Loucy (cell line): ENCODE measurements around the gene TMCC2.

Experiments
- H2AFZ ChIP-seq: fragments of 200-600 bp; sonication (generic); 2 replicates; pipeline ENCODE4 v1.6.0; 2016; ENCODE audit warnings: antibody characterized with exemption, mild to moderate bottlenecking, low read length, moderate library complexity
- H3F3A ChIP-seq: fragments of 200-600 bp; 2 replicates; pipeline ENCODE4 v1.6.0; 2016; ENCODE audit warnings: antibody characterized with exemption, low read depth, mild to moderate bottlenecking
- H3K27me3 ChIP-seq: fragments of 200-600 bp; sonication (generic); 2 replicates; pipeline ENCODE4 v1.6.1; 2014; ENCODE audit warnings: low read length, mild to moderate bottlenecking; ENCODE audit not compliant: insufficient read depth, poor library complexity, severe bottlenecking
- H3K36me3 ChIP-seq: fragments of 200-600 bp; sonication (generic); 2 replicates; pipeline ENCODE4 v1.6.1; 2016; ENCODE audit warnings: low read length; ENCODE audit not compliant: insufficient read depth
- H3K4me1 ChIP-seq: fragments of 200-600 bp; sonication (generic); 2 replicates; pipeline ENCODE4 v1.5.1; 2014; ENCODE audit warnings: low read length, mild to moderate bottlenecking; ENCODE audit not compliant: insufficient read depth, poor library complexity, severe bottlenecking
- H3K4me2 ChIP-seq: fragments of 200-600 bp; sonication (generic); 2 replicates; pipeline ENCODE4 v1.6.0; 2014; ENCODE audit warnings: antibody characterized with exemption, low read length, low read depth, mild to moderate bottlenecking; ENCODE audit not compliant: poor library complexity, severe bottlenecking
- H3K4me3 ChIP-seq: fragments of 200-600 bp; sonication (generic); 2 replicates; pipeline ENCODE4 v1.5.1; 2014; ENCODE audit warnings: low read length, mild to moderate bottlenecking, mixed read lengths; ENCODE audit not compliant: poor library complexity, severe bottlenecking
- H3K79me2 ChIP-seq: fragments of 200-600 bp; sonication (generic); 2 replicates; pipeline ENCODE4 v1.6.1; 2014; ENCODE audit warnings: low read length; ENCODE audit not compliant: insufficient read depth
- H3K9ac ChIP-seq: fragments of 200-600 bp; sonication (generic); 2 replicates; pipeline ENCODE4 v1.6.0; 2014; ENCODE audit warnings: mild to moderate bottlenecking, low read depth, low read length, moderate library complexity; ENCODE audit not compliant: poor library complexity, severe bottlenecking
- H3K9me2 ChIP-seq: fragments of 200-600 bp; sonication (generic); replicated peaks from 2 replicates; pipeline ENCODE4 v1.6.1; 2016; ENCODE audit warnings: low read depth, low read length, mixed read lengths
- H3K9me3 ChIP-seq: fragments of 200-600 bp; sonication (generic); 2 replicates; pipeline ENCODE4 v1.6.1; 2014; ENCODE audit warnings: mild to moderate bottlenecking, antibody characterized with exemption, low read length, low read depth; ENCODE audit not compliant: insufficient read depth
- H4K20me1 ChIP-seq: fragments of 200-600 bp; sonication (generic); 2 replicates; pipeline ENCODE4 v1.6.0; 2014; ENCODE audit warnings: antibody characterized with exemption, low read length, mild to moderate bottlenecking; ENCODE audit not compliant: insufficient read depth, poor library complexity, severe bottlenecking
- EZH2phosphoT487 ChIP-seq: fragments of 200-600 bp; IDR thresholded peaks from 2 replicates; pipeline ENCODE4 v1.6.1; 2018; ENCODE audit warnings: antibody characterized with exemption, mild to moderate bottlenecking, moderate library complexity, borderline replicate concordance
- TF ChIP-seq, protein P1 (sequence below): fragments of 200-600 bp; sonication (generic); conservative IDR thresholded peaks from 2 replicates; pipeline ENCODE4 v1.5.1; 2014; ENCODE audit warnings: mild to moderate bottlenecking, antibody characterized with exemption, low read length

The TMCC2 gene

DNA sequence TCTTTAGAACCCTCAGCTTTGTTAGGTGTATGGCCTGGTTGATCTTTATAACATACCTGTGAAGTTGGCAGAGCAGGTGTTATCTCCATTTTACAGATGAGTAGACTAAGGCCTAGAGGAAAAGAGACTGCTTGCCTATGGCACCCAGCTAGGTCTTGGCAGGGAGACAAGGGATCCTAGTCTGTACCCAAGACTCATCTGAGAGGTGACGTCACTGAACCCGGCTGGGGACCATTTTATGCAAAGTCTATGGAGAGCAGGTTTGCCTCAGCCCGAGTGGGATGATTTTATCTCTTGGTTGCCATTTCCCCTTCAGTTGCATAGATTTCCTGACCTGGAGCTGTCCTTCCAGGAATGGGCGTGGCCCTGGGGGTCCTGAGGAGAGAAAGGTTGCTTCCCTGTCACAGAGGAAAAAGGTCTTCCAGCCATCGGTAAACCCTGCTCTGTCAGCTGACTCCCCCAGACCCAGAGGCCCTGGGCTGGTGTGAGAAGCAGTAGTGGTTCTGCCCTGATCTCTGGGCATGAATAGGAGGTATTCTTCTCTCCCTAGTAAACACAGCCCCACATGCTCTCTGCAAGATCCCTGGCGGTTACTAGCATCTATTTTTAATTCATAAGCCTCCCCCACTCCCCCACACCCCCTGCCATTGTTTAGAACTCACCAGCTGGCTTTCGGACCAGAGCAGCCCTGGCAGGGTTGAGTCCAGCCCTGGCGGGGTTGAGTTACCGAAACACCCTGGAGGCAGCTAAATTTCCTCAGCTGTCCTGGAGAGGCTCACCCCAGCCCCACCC lies 19.6 kb downstream of the TMCC2 start:
- Histone ChIP-seq H3K4me1 (no peaks in the 10 kb centered on the region), H3K9ac (no peak overlapping the region), H3K4me2 (no peak overlapping the region)

GRCh38 chr1:205248793-205249601 lies 21.3 kb downstream of the TMCC2 start:
- H3K79me2 ChIP-seq: no peaks in the 10 kb centered on the region
- H3K9me2 ChIP-seq: no peaks in the 10 kb centered on the region
- no peaks in the 10 kb centered on the region for H3F3A ChIP-seq
- no peaks in the 10 kb centered on the region for H3K9me3 ChIP-seq
- H3K4me2 ChIP-seq: no peak overlapping the region
- H4K20me1 ChIP-seq: no peaks in the 10 kb centered on the region
- no peak overlapping the region for H2AFZ ChIP-seq
- no peaks in the 10 kb centered on the region for H3K27me3 ChIP-seq
- H3K4me3 ChIP-seq: no peak overlapping the region
- no peaks in the 10 kb centered on the region for H3K36me3 ChIP-seq
- no peak overlapping the region for H3K9ac ChIP-seq
- TF ChIP-seq EZH2phosphoT487: no peak
- TF ChIP-seq, protein P1, sequence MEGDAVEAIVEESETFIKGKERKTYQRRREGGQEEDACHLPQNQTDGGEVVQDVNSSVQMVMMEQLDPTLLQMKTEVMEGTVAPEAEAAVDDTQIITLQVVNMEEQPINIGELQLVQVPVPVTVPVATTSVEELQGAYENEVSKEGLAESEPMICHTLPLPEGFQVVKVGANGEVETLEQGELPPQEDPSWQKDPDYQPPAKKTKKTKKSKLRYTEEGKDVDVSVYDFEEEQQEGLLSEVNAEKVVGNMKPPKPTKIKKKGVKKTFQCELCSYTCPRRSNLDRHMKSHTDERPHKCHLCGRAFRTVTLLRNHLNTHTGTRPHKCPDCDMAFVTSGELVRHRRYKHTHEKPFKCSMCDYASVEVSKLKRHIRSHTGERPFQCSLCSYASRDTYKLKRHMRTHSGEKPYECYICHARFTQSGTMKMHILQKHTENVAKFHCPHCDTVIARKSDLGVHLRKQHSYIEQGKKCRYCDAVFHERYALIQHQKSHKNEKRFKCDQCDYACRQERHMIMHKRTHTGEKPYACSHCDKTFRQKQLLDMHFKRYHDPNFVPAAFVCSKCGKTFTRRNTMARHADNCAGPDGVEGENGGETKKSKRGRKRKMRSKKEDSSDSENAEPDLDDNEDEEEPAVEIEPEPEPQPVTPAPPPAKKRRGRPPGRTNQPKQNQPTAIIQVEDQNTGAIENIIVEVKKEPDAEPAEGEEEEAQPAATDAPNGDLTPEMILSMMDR: no peak
- H3K4me1 ChIP-seq: no peaks in the 10 kb centered on the region

More for the DNA sequence above, 19.6 kb downstream of the TMCC2 start:
- H3K9me3 ChIP-seq: no peaks in the 10 kb centered on the region
- H2AFZ ChIP-seq: no peak overlapping the region
- H3K9me2 ChIP-seq: no peaks in the 10 kb centered on the region
- no peaks in the 10 kb centered on the region for H3K79me2 ChIP-seq
- TF ChIP-seq, protein P1: no peak
- no peak for TF ChIP-seq EZH2phosphoT487
- no peaks in the 10 kb centered on the region for H4K20me1 ChIP-seq
- no peaks in the 10 kb centered on the region for H3K27me3 ChIP-seq
- no peaks in the 10 kb centered on the region for H3F3A ChIP-seq
- no peaks in the 10 kb centered on the region for H3K36me3 ChIP-seq
- H3K4me3 ChIP-seq: no peak overlapping the region

- Histone ChIP-seq H3K4me1 (no peaks in the 10 kb centered on the region), H3K9ac (no peak overlapping the region), H3F3A (no peaks in the 10 kb centered on the region), H3K27me3 (no peaks in the 10 kb centered on the region), H3K9me2 (no peaks in the 10 kb centered on the region), H3K4me3 (no peak overlapping the region), H4K20me1 (no peaks in the 10 kb centered on the region), H3K36me3 (no peaks in the 10 kb centered on the region), H3K9me3 (no peaks in the 10 kb centered on the region), H3K79me2 (no peaks in the 10 kb centered on the region), H2AFZ (no peak overlapping the region), H3K4me2 (no peak overlapping the region)
- no peak for TF ChIP-seq EZH2phosphoT487
- TF ChIP-seq, protein P1: no peak
Observed at GRCh38 chr1:205249651-205250050, 21.9 kb downstream of the TMCC2 start.
